HCT116 (cell line): ENCODE data around the gene KAZN. TPM values are rescaled to one million over a fixed set of nuclear protein-coding genes. Genes with fewer than 3 reads are reported as not detected.

Experiments used
- ATAC-seq: fragments of 200-7000 bp; cut with Tn5 transposase; 2 replicates; pipeline ENCODE4 v1.9.1; 2020; ENCODE audit warnings: mild to moderate bottlenecking, moderate library complexity
- BruUV-seq: library from RNA; stranded (reverse); fragments of 400-500 nt; replicated peaks from 2 replicates; lab custom pipeline; 2021; lab: Mats Ljungman, UMichigan
- CTCF ChIA-PET: fragments of 300-600 bp; sonication (Branson Sonifier 250); formaldehyde crosslinking; loops from one replicate; lab custom pipeline; 2021; ENCODE audit warnings: antibody characterized with exemption; lab: Charles Lee
- POLR2A ChIA-PET: fragments of 300-600, 350-600 bp; sonication (Branson Sonifier 250); formaldehyde crosslinking; loops from one replicate; lab custom pipeline; 2021; ENCODE audit warnings: antibody characterized with exemption; lab: Charles Lee
- RAD21 ChIA-PET, 2 experiments: fragments of 300-600 bp; sonication (Branson Sonifier 250); formaldehyde crosslinking; loops; one replicate each; lab custom pipeline; 2023; ENCODE audit warnings: low total read pairs in 2 of 2; ENCODE audit not compliant: uncharacterized antibody in 2 of 2, unreplicated experiment in 2 of 2, low non-redundant PET in 1 of 2; lab: Charles Lee
- DNase-seq: peaks from one replicate; pipeline ENCODE4 v3.0.0-alpha.2; 2010; ENCODE audit warnings: low read depth, low spot score
- H2AFZ ChIP-seq: fragments of 200-600 bp; shearing (Covaris generic), sonication (generic); 2 replicates; pipeline ENCODE4 v1.6.1; 2017; ENCODE audit warnings: low read depth, mixed run types, mixed read lengths, antibody characterized with exemption, low read length; ENCODE audit not compliant: poor library complexity, severe bottlenecking
- H3K27ac ChIP-seq: 2 replicates; pipeline ENCODE4 v1.5.1; 2012; ENCODE audit warnings: low read depth, low read length
- H3K27me3 ChIP-seq: fragments of 200-600 bp; sonication (generic); 2 replicates; pipeline ENCODE4 v1.6.1; 2016; ENCODE audit warnings: mixed run types, low read length, mixed read lengths; ENCODE audit not compliant: insufficient read depth
- H3K36me3 ChIP-seq, 2 experiments: fragments of 200-500 bp in 1 of 2; fragments of 200-600 bp in 1 of 2; sonication (Bioruptor generic) in 1 of 2; sonication (generic) in 1 of 2; 2 replicates each; pipeline versions ENCODE4 v1.5.1 to v1.6.1; 2014 to 2016; ENCODE audit warnings: low read length in 2 of 2, inconsistent platforms in 1 of 2, mixed read lengths in 1 of 2, mixed run types in 1 of 2; ENCODE audit not compliant: insufficient read depth in 2 of 2, control insufficient read depth in 1 of 2
- H3K4me1 ChIP-seq, 2 experiments: fragments of 200-600 bp in 1 of 2; sonication (generic) in 1 of 2; 2 replicates each; pipeline versions ENCODE4 v1.5.1 to v1.6.1; 2012 to 2017; ENCODE audit warnings: low read length in 2 of 2, inconsistent platforms in 1 of 2, mild to moderate bottlenecking in 1 of 2, mixed read lengths in 1 of 2, mixed run types in 1 of 2, moderate library complexity in 1 of 2; ENCODE audit not compliant: insufficient read depth in 2 of 2, control insufficient read depth in 1 of 2
- H3K4me2 ChIP-seq: fragments of 200-600 bp; sonication (generic); 2 replicates; pipeline ENCODE4 v1.6.1; 2017; ENCODE audit warnings: mixed run types, low read length, mixed read lengths
- H3K4me3 ChIP-seq, 2 experiments: fragments of 200-600 bp in 1 of 2; sonication (generic) in 1 of 2; replicated peaks in 1 of 2; 2 replicates each; pipeline ENCODE4 v1.5.1; 2011 to 2016; ENCODE audit warnings: low read length in 2 of 2, control low read depth in 1 of 2, low read depth in 1 of 2, mild to moderate bottlenecking in 1 of 2, mixed read lengths in 1 of 2, mixed run types in 1 of 2
- H3K79me2 ChIP-seq: fragments of 200-600 bp; sonication (generic); 2 replicates; pipeline ENCODE4 v1.6.1; 2017; ENCODE audit warnings: mild to moderate bottlenecking, mixed run types, low read length, moderate library complexity, mixed read lengths; ENCODE audit not compliant: insufficient read depth
- H3K9ac ChIP-seq: fragments of 200-600 bp; sonication (generic); 2 replicates; pipeline ENCODE4 v1.6.1; 2016; ENCODE audit warnings: low read length, mixed read lengths
- H3K9me2 ChIP-seq: fragments of 200-600 bp; sonication (generic), shearing (Covaris generic); 2 replicates; pipeline ENCODE4 v1.6.1; 2017; ENCODE audit warnings: mixed run types, mild to moderate bottlenecking, moderate library complexity; ENCODE audit not compliant: insufficient read depth
- H3K9me3 ChIP-seq, 2 experiments: fragments of 200-500 bp in 1 of 2; fragments of 200-600 bp in 1 of 2; sonication (Bioruptor generic) in 1 of 2; sonication (generic) in 1 of 2; 2 replicates each; pipeline ENCODE4 v1.6.1; 2014 to 2017; ENCODE audit warnings: low read length in 2 of 2, mixed read lengths in 2 of 2, inconsistent platforms in 1 of 2, low read depth in 1 of 2, mild to moderate bottlenecking in 1 of 2, mixed run types in 1 of 2, moderate library complexity in 1 of 2; ENCODE audit not compliant: control insufficient read depth in 1 of 2, insufficient read depth in 1 of 2
- H4K20me1 ChIP-seq: fragments of 200-600 bp; sonication (generic), shearing (Covaris generic); 2 replicates; pipeline ENCODE4 v1.6.1; 2017; ENCODE audit warnings: mixed run types, mild to moderate bottlenecking, moderate library complexity; ENCODE audit not compliant: insufficient read depth
- CTCF ChIP-seq, 3 experiments: fragments of 200-600 bp in 1 of 3; sonication (generic) in 1 of 3; IDR thresholded peaks in 2 of 3; conservative IDR thresholded peaks in 1 of 3; 2 replicates each; pipeline ENCODE4 v1.5.1; 2012 to 2017; ENCODE audit warnings: low read depth in 2 of 3, low read length in 2 of 3, antibody characterized with exemption in 1 of 3, borderline replicate concordance in 1 of 3, control low read depth in 1 of 3, mild to moderate bottlenecking in 1 of 3, mixed read lengths in 1 of 3, mixed run types in 1 of 3, moderate library complexity in 1 of 3; ENCODE audit not compliant: insufficient read depth in 1 of 3
- EGR1 ChIP-seq: IDR thresholded peaks from 2 replicates; pipeline ENCODE4 v1.6.1; 2012; ENCODE audit warnings: low read depth
- ELF1 ChIP-seq: IDR thresholded peaks from 2 replicates; pipeline ENCODE4 v1.6.1; 2012; ENCODE audit warnings: low read depth, borderline replicate concordance
- EZH2 ChIP-seq: fragments of 200-600 bp; sonication (generic); IDR thresholded peaks from 2 replicates; pipeline ENCODE4 v1.6.1; 2017; ENCODE audit warnings: antibody characterized with exemption, mixed run types
- MAX ChIP-seq: IDR thresholded peaks from 2 replicates; pipeline ENCODE4 v1.6.1; 2012
- POLR2A ChIP-seq: IDR thresholded peaks from 2 replicates; pipeline ENCODE4 v1.7.0; 2011; ENCODE audit warnings: borderline replicate concordance; ENCODE audit not compliant: insufficient read depth, insufficient read length; ENCODE audit errors: extremely low read depth
- RAD21 ChIP-seq: IDR thresholded peaks from 2 replicates; pipeline ENCODE4 v1.6.1; 2012; ENCODE audit warnings: low read depth, mild to moderate bottlenecking
- SIN3A ChIP-seq: IDR thresholded peaks from 2 replicates; pipeline ENCODE4 v1.6.1; 2012; ENCODE audit warnings: low read depth
- SP1 ChIP-seq: IDR thresholded peaks from 2 replicates; pipeline ENCODE4 v1.6.1; 2012; ENCODE audit warnings: low read depth
- ZBTB33 ChIP-seq: IDR thresholded peaks from 2 replicates; pipeline ENCODE4 v1.6.1; 2011; ENCODE audit warnings: mild to moderate bottlenecking, low read length, moderate library complexity; ENCODE audit not compliant: insufficient replicate concordance; ENCODE audit errors: extremely low read depth
- intact Hi-C: fragments of 100-400 bp; cut with micrococcal nuclease; formaldehyde crosslinking; loops from 2 replicates; pipeline ENCODE4 v1.10.0; 2022
- total RNA-seq: library from RNA; stranded (reverse); gene quantifications from one replicate; pipeline ENCODE4 v1.2.1, GENCODE V29; 2021; ENCODE audit not compliant: unreplicated experiment

The KAZN gene
- total RNA-seq, 1 experiment from 2014 or later, result 13.4 TPM

GRCh38 chr1:14636897-14637632, 38.6 kb downstream of the KAZN start:
- no peak overlapping the region for H3K9ac ChIP-seq
- no peaks in the 10 kb centered on the region for H3K9me3 ChIP-seq
- CTCF ChIA-PET, result no interaction called here
- intact Hi-C loops, result no loop called here
- peaks cover 26% of the 10 kb centered on the region for H3K27me3 ChIP-seq
- H3K4me3 ChIP-seq, result no peak overlapping the region
- POLR2A ChIA-PET, result no interaction called here
- ATAC-seq, result no peak
- no peak overlapping the region for H2AFZ ChIP-seq
- H3K4me2 ChIP-seq, result no peak overlapping the region
- RAD21 ChIA-PET, result no interaction called here
- H3K9me2 ChIP-seq, result no peaks in the 10 kb centered on the region
- H3K79me2 ChIP-seq, result no peaks in the 10 kb centered on the region
- no TSS peak for BruUV-seq
- no peaks in the 10 kb centered on the region for H3K36me3 ChIP-seq
- no peak for TF ChIP-seq POLR2A
- no peak for TF ChIP-seq RAD21
- no peak for TF ChIP-seq EZH2
- no peak for TF ChIP-seq ELF1
- no peak for TF ChIP-seq MAX
- TF ChIP-seq SP1, result no peak
- TF ChIP-seq CTCF (IDR thresholded peaks at IDR 0.05 in 2 of 3, conservative IDR thresholded peaks at IDR 0.05 in 1 of 3; ENCODE audit: borderline replicate concordance in 1 of 3, insufficient read depth in 1 of 3, low read depth in 2 of 3, low read length in 2 of 3), result no peak
- no peak for TF ChIP-seq EGR1
- TF ChIP-seq SIN3A, result no peak
- TF ChIP-seq ZBTB33, result no peak
- TF ChIP-seq, all 23 proteins: peak for 0
- Histone ChIP-seq H3K27ac (no peak overlapping the region), H4K20me1 (no peaks in the 10 kb centered on the region), H3K4me1 (no peaks in the 10 kb centered on the region)
- no peak for DNase-seq
